Left kidney (tissue), 2 donors: ENCODE data around the gene RAPGEF3. TPM values are rescaled to one million over a fixed set of nuclear protein-coding genes. Genes with fewer than 3 reads are reported as not detected.

Source experiments
- DNase-seq: peaks from one replicate; pipeline ENCODE4 v3.0.0-alpha.2; 2013
- polyA plus RNA-seq: library from polyadenylated mRNA; unstranded; fragments of 120-200 nt; gene quantifications from one replicate; pipeline ENCODE4 v1.2.1, GENCODE V29; 2013; ENCODE audit not compliant: insufficient read length

RAPGEF3 gene
- polyA plus RNA-seq, 1 donor, result 61.2 TPM

- no peak for DNase-seq
Observed at GRCh38 chr12:47778881-47779280, 20.2 kb upstream of the RAPGEF3 start.

- no peak for DNase-seq
Observed at GRCh38 chr12:47777741-47778558, 19.3 kb upstream of the RAPGEF3 start.

- DNase-seq, result no peak
Observed at GRCh38 chr12:47777151-47777550, 18.5 kb upstream of the RAPGEF3 start.

- DNase-seq, result no peak
Observed at GRCh38 chr12:47776471-47777143, 17.9 kb upstream of the RAPGEF3 start.

GRCh38 chr12:47775100-47775911, 16.6 kb upstream of the RAPGEF3 start:
- no peak for DNase-seq

GRCh38 chr12:47774663-47775062, 16.0 kb upstream of the RAPGEF3 start:
- DNase-seq, result no peak

GRCh38 chr12:47773858-47774580, 15.3 kb upstream of the RAPGEF3 start:
- no peak for DNase-seq

- DNase-seq, result peak; percentile 57
Observed at GRCh38 chr12:47773062-47773857, 14.6 kb upstream of the RAPGEF3 start, which contains the start of gene SLC48A1. SLC48A1 (plus strand) TSS chr12:47773238; CDS start chr12:47773305, 67 bp downstream.

- no peak for DNase-seq
Observed at GRCh38 chr12:47772738-47773061, 14.0 kb upstream of the RAPGEF3 start.

GRCh38 chr12:47772094-47772660, 13.5 kb upstream of the RAPGEF3 start:
- no peak for DNase-seq

- no peak for DNase-seq
Observed at GRCh38 chr12:47771304-47771703, 12.6 kb upstream of the RAPGEF3 start.

- no peak for DNase-seq
Observed at GRCh38 chr12:47770086-47770726, 11.5 kb upstream of the RAPGEF3 start.

GRCh38 chr12:47769234-47770085, 10.8 kb upstream of the RAPGEF3 start:
- DNase-seq, result no peak

- no peak for DNase-seq
Observed at GRCh38 chr12:47768323-47768811, 9.7 kb upstream of the RAPGEF3 start.

- DNase-seq, result no peak
Observed at GRCh38 chr12:47767216-47767724, 8.6 kb upstream of the RAPGEF3 start.

GRCh38 chr12:47766502-47767215, 8.0 kb upstream of the RAPGEF3 start:
- DNase-seq, result no peak

GRCh38 chr12:47763481-47764346, 5.0 kb upstream of the RAPGEF3 start:
- DNase-seq, result peak; percentile 51
